ENCODE data around the gene BHMT. TPM values are rescaled to one million over a fixed set of nuclear protein-coding genes. Genes with fewer than 3 reads are reported as not detected.
A peak's percentile ranks its signal among the peaks of the same experiment; 100 is the strongest.

The BHMT gene
- total RNA-seq, 1 experiment from 2014 or later, result not detected

DNA sequence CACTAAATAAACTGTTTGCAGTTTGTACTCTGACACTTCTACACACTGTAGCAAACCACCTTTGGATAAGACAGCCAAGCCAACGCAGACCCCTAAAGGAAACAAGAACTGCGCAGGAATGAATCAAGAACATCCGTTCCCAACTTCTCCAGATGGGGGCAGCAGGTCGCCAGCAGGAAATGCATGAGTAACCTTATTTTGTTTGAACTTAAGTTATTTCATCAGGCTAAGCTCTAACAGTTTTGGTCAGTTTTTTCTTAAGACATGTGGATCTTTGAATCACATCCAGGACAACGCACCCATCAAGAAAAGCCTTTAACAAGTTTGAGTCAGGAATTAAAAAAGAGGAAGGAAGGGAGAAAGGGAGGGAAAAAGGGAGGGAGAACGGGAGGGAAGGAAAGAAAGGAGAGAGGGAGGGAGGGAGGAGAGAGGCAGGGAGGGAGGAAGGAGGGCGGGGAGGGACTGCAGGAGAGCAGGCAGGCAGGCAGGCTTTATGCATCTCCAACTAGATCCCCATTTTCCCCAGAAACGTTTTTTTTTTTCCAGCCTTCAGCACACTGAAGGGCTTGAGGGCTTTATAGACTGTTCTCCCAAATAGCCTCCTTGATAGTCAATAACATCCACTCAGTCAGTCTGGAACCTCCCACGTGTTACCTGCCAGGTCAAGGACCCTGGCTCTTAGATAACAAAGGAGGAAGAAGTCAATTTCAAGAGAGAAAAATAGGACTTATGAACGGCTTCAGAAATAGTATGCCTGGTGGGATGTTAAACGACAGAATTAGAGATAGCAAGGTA is 22.2 kb downstream of the BHMT start:
- Histone ChIP-seq H3K79me2 (ENCODE audit: low read depth) (no peaks in the 10 kb centered on the region), H4K20me1 (ENCODE audit: insufficient read depth) (no peaks in the 10 kb centered on the region), H3K27me3 (ENCODE audit: insufficient read depth, low read depth) (no peaks in the 10 kb centered on the region), H2AFZ (peak overlapping the region; percentile 79), H3K9me3 (ENCODE audit: insufficient read depth, low read depth) (no peaks in the 10 kb centered on the region), H3K27ac (peak overlapping the region; percentile 82), H3K9me2 (ENCODE audit: insufficient read depth) (no peaks in the 10 kb centered on the region), H3K4me2 (peak overlapping the region; percentile 78), H3F3A (ENCODE audit: insufficient read depth, low read depth) (peaks cover 11% of the 10 kb centered on the region), H3K36me3 (ENCODE audit: low read depth) (no peaks in the 10 kb centered on the region), H3K4me3 (peak overlapping the region; percentile 30; the same call in 1 of the 2 replicates), H3K4me1 (replicated peaks; ENCODE audit: insufficient read depth) (peaks cover 15% of the 10 kb centered on the region)
- CTCF ChIA-PET, result interaction anchor here (0.6 to 2.2 kb wide), 18 partner anchors 10 to 952 kb away, joined by 3 to 97 read pairs (median 4); partner anchors contain the start of gene HOMER1
- BruUV-seq (replicated peaks), result no TSS peak
- TF ChIP-seq, protein P1, sequence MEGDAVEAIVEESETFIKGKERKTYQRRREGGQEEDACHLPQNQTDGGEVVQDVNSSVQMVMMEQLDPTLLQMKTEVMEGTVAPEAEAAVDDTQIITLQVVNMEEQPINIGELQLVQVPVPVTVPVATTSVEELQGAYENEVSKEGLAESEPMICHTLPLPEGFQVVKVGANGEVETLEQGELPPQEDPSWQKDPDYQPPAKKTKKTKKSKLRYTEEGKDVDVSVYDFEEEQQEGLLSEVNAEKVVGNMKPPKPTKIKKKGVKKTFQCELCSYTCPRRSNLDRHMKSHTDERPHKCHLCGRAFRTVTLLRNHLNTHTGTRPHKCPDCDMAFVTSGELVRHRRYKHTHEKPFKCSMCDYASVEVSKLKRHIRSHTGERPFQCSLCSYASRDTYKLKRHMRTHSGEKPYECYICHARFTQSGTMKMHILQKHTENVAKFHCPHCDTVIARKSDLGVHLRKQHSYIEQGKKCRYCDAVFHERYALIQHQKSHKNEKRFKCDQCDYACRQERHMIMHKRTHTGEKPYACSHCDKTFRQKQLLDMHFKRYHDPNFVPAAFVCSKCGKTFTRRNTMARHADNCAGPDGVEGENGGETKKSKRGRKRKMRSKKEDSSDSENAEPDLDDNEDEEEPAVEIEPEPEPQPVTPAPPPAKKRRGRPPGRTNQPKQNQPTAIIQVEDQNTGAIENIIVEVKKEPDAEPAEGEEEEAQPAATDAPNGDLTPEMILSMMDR (conservative IDR thresholded peaks at IDR 0.05), result peak; percentile 78
- TF ChIP-seq EZH2 (IDR thresholded peaks at IDR 0.05; ENCODE audit: low read depth), result no peak
- DNase-seq, result peak; percentile 61 to 66
- POLR2A ChIA-PET (ENCODE audit: unreplicated experiment), result interaction anchor here (0.6 to 1.0 kb wide), 4 partner anchors 10 to 379 kb away, joined by 3 to 10 read pairs (median 4); no protein-coding TSS in a partner anchor
- intact Hi-C loops (cut with micrococcal nuclease; ENCODE audit: unreplicated experiment), result loop anchor here (1.0 to 5.0 kb wide), 6 partner anchors 104 to 949 kb away; partner anchors contain the start of gene HOMER1

DNA sequence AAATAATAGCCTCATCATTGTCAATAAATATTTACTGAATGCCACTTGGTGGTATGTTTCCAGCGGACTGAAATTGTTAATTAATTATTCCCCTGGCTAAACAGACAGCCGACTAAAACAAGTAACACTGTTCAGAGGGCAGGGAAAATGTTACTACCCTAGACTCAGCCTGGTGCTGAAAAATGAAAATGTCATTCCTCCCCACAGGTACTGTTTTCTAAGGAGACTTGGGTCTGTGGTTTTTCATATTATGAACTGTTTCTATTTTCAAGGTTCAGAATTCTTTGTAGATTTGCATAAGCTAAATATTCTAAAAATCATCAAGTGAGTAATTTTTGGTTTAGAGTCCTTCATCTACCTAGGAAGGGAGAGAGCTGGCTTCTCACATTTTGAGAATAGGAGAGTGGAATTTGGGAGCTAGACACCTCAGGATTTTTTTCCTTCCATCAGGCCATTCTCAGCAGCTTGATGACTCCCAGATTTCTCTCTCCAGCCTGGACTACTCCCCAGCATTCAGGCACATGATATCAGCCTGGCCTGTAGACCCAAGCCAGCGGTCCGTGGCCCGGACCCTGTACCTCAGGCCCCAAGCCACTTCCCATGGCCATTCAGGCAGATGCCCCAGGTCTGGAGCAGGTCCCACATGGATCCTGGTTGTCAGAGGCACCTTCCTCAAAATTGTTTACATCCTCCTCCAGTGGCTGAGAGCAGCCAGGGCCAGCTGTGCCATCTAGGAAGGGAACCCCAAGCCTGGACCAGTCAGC is 24.4 kb downstream of the BHMT start:
- Histone ChIP-seq H3K4me2 (no peak overlapping the region), H3K27me3 (ENCODE audit: insufficient read depth, low read depth) (no peaks in the 10 kb centered on the region), H3K9me3 (ENCODE audit: insufficient read depth, low read depth) (no peaks in the 10 kb centered on the region), H3K4me1 (replicated peaks; ENCODE audit: insufficient read depth) (peaks cover 15% of the 10 kb centered on the region), H3K27ac (no peak overlapping the region), H3F3A (ENCODE audit: insufficient read depth, low read depth) (peaks cover 11% of the 10 kb centered on the region), H4K20me1 (ENCODE audit: insufficient read depth) (no peaks in the 10 kb centered on the region), H3K36me3 (ENCODE audit: low read depth) (no peaks in the 10 kb centered on the region), H3K9me2 (ENCODE audit: insufficient read depth) (no peaks in the 10 kb centered on the region), H3K4me3 (no peak overlapping the region), H2AFZ (no peak overlapping the region), H3K79me2 (ENCODE audit: low read depth) (no peaks in the 10 kb centered on the region)
- intact Hi-C loops (cut with micrococcal nuclease; ENCODE audit: unreplicated experiment), result no loop called here
- ChIA-PET POLR2A (ENCODE audit: unreplicated experiment) (no interaction called here), CTCF (interaction anchor here (0.6 to 0.7 kb wide), 2 partner anchors 251 to 291 kb away, joined by 3 to 8 read pairs; no protein-coding TSS in a partner anchor)
- TF ChIP-seq, protein P1 (conservative IDR thresholded peaks at IDR 0.05), result no peak
- TF ChIP-seq EZH2 (IDR thresholded peaks at IDR 0.05; ENCODE audit: low read depth), result no peak
- DNase-seq, result no peak
- BruUV-seq (replicated peaks), result no TSS peak

DNA sequence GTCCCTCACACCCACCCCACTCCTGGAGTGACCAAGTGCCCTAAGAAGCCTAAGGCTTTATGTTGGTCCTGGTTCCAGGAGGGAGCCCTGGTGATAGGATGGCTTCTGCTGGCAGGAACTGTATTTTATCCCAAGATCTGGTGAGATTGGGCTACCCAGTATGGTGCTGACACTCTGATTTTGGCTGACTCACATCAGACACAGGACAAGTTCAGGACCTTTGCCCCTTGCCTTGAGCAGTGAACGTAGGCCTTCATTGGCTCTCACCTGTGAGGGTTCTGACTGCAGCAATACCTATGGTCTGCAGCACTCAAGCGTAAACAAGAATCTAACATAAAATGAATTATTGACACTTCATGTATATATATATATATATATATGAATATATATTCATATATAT is 25.0 kb downstream of the BHMT start:
- H3K4me2 ChIP-seq, result no peak overlapping the region

More for the DNA sequence above, 25.0 kb downstream of the BHMT start:
- H3F3A ChIP-seq (ENCODE audit: insufficient read depth, low read depth), result peaks cover 11% of the 10 kb centered on the region
- no peaks in the 10 kb centered on the region for H4K20me1 ChIP-seq (ENCODE audit: insufficient read depth)
- peaks cover 15% of the 10 kb centered on the region for H3K4me1 ChIP-seq (replicated peaks; ENCODE audit: insufficient read depth)
- no peaks in the 10 kb centered on the region for H3K9me3 ChIP-seq (ENCODE audit: insufficient read depth, low read depth)
- H2AFZ ChIP-seq, result no peak overlapping the region
- no peaks in the 10 kb centered on the region for H3K79me2 ChIP-seq (ENCODE audit: low read depth)
- CTCF ChIA-PET, result no interaction called here
- H3K4me3 ChIP-seq, result no peak overlapping the region
- intact Hi-C loops (cut with micrococcal nuclease; ENCODE audit: unreplicated experiment), result no loop called here
- no peaks in the 10 kb centered on the region for H3K36me3 ChIP-seq (ENCODE audit: low read depth)
- no TSS peak for BruUV-seq (replicated peaks)
- TF ChIP-seq, protein P1 (conservative IDR thresholded peaks at IDR 0.05), result no peak
- no peak for TF ChIP-seq EZH2 (IDR thresholded peaks at IDR 0.05; ENCODE audit: low read depth)
- no peak for DNase-seq
- POLR2A ChIA-PET (ENCODE audit: unreplicated experiment), result no interaction called here
- H3K27ac ChIP-seq, result no peak overlapping the region
- no peaks in the 10 kb centered on the region for H3K9me2 ChIP-seq (ENCODE audit: insufficient read depth)
- H3K27me3 ChIP-seq (ENCODE audit: insufficient read depth, low read depth), result no peaks in the 10 kb centered on the region
